ENCODE results near the gene WASF1.

The WASF1 gene

GRCh38 chr6:110053395-110054240 is 125.9 kb downstream of the WASF1 start:
- intact Hi-C loops (cut with DNase I), result loop anchor here (5.0 kb wide), 2 partner anchors 346 to 526 kb away; no protein-coding TSS in a partner anchor

GRCh38 chr6:110050440-110050813 is 129.0 kb downstream of the WASF1 start:
- DNase-seq, result no peak
- intact Hi-C loops (cut with DNase I), result loop anchor here (5.0 kb wide), 2 partner anchors 343 to 523 kb away; no protein-coding TSS in a partner anchor

More at GRCh38 chr6:110053395-110054240, 125.9 kb downstream of the WASF1 start:
- DNase-seq, result peak in 25 of 42 donors; percentile 26 to 77 (median 57)

All from head of caudate nucleus (tissue), 42 donors.